Frontal cortex (tissue), 4 donors: ENCODE results near the gene SGCD. TPM values are rescaled to one million over a fixed set of nuclear protein-coding genes. Genes with fewer than 3 reads are reported as not detected.

Source experiments
- DNase-seq, 2 donors: peaks; one replicate each; pipeline ENCODE4 v3.0.0; 2012; ENCODE audit warnings: low spot score in 2 of 2
- FAIRE-seq: peaks from 2 replicates; lab custom pipeline; 2012; peaks lifted over from hg19 to GRCh38; lab: Jason Lieb, UNC
- total RNA-seq: library from RNA; depleted of rRNA; stranded (reverse); fragments of >200 nt; gene quantifications from one replicate; pipeline ENCODE4 v1.2.3, GENCODE V29; 2014
- donor health status: control.
- donor health status: control.
- donor health status: control.

The SGCD gene
- total RNA-seq, 1 donor from 2014 or later, result 3.3 TPM

DNA sequence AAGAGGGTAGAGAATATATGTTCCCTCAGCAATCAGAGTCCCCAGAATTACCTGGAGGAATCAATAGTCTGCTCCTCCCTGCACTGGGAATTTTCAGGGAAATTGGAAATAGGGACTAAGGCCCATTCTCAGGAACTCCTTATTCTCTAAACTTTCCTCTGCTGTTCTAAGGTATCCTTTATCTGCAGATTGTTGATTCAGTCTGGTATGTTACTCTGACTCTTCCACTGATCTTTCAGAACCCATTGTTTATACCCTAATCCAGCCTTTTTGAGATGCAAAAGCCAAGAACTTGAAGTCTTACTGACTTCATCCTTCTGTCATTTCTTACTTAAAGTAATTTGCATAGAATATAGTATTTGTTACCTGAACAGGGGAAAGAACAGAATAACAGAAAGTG, 379.7 kb downstream of the SGCD start:
- DNase-seq (no peak), FAIRE-seq (no peak)

GRCh38 chr5:156707750-156708149, 380.8 kb downstream of the SGCD start:
- DNase-seq, result no peak
- FAIRE-seq, result no peak

GRCh38 chr5:156715287-156715686, 388.3 kb downstream of the SGCD start:
- no peak for DNase-seq
- FAIRE-seq, result no peak

DNA sequence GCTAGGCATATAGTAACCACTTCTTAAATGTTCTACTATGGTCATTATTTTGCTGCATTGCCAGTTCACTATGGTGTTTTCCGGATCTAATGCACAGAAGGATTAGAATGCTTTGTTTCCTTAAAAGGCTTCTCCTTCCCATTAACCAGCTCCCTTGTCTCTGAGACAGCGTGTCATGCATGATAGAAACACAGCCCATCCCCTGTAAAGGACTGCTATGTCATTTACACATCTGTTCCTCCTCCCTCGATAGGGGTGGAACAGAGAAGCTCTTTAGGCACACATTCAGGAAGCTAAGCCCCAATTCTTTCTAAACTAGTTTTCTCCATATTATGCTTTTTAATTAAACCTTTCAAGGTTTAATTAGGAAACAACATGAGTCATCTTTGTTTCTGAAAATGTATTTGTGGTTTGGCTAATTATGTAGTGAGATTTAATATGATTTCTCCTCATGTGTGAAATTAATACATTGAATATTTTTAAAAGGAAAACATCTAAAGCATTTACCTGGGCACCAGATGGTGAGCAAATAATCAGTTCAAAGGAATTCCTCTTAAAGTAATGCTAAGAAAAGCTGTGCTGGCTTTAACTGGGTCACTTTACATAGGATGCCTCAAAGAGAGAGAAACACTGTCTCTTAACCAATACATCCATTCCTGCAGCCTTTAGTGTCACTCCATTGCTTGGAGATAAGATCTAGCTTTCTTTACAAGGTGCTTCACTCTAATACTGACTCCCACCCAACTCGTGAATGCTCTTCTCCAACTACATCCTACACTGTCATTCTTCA, 389.8 kb downstream of the SGCD start:
- FAIRE-seq (no peak), DNase-seq (no peak)

GRCh38 chr5:156718985-156719384, 392.0 kb downstream of the SGCD start:
- no peak for DNase-seq
- no peak for FAIRE-seq

GRCh38 chr5:156722358-156722757, 395.4 kb downstream of the SGCD start:
- FAIRE-seq, result no peak
- DNase-seq, result no peak

- no peak for DNase-seq
Observed at GRCh38 chr5:156735477-156735876, 408.5 kb downstream of the SGCD start.

GRCh38 chr5:156741516-156741915, 414.6 kb downstream of the SGCD start:
- FAIRE-seq, result no peak
- DNase-seq, result no peak

More at GRCh38 chr5:156735477-156735876, 408.5 kb downstream of the SGCD start:
- FAIRE-seq, result no peak

- DNase-seq (no peak), FAIRE-seq (no peak)
Observed at GRCh38 chr5:156753846-156754245, 426.9 kb downstream of the SGCD start.

DNA sequence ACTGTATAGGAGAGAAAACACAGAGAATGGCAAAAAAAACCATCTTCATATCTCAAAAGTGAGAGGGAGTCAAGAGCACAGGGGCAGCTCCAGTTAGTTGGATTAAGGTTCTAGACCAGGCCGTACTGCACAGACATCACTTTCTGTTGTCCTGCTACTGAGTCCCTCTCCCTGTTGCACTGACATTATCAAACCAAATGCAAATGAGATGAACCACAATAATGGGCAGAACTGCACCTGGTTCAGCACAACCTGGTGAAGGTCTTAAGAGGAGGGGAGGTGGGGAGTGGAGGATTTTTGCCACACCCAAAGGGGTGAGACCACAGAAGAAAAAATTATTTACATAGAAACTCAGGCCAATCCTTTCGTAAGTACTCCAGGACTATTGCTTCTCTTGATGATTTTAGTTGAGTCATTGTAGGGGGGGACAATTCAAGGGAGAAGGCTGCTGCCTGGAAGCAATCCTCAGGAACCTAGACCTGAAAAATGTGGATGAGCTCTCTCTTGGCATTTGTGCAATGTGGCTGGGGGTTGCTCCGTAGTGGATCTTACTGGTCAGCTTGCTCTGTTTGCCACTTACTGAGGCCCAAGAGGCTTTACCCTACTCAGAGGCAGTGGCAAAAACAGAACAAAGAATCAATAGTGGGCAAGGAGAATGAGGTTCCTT, 428.6 kb downstream of the SGCD start:
- DNase-seq, result no peak
- FAIRE-seq, result no peak

DNA sequence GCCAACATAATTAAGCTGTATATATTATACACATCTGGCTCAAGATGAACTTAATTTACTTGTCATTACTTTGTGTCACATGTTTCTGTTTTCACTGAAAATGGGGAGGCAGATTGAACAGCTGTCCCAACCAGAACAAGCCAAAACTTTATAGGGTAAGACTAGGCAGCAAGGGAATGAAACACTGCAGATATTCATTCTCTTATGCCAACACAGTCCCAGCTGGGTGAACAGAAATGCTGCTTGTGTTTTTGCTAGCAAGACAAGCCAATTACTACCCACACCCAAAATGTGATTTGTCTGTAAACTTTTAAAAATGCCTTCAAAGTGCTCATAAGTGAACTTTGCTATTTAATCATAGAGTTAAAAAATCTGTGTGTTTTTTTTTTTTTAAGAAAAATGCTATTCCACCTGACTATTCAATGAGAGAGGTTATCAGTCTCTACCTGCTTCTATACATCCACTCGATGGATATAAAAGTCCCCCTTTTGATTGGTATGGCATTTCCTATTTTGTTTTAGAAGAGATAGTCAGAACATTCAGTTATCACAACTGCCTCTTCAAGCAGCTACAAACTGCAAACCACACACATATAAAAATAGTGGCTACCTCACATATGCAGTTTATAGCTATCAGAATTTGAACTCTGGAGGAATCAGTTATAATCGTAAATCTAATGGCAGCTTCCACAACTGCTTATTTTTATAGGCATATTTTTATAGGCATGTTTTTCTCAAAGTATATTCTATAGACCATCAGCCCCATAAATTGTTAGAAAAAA, 431.2 kb downstream of the SGCD start:
- no peak for FAIRE-seq
- DNase-seq, result no peak

- no peak for FAIRE-seq
Observed at GRCh38 chr5:156759156-156759555, 432.2 kb downstream of the SGCD start.

DNA sequence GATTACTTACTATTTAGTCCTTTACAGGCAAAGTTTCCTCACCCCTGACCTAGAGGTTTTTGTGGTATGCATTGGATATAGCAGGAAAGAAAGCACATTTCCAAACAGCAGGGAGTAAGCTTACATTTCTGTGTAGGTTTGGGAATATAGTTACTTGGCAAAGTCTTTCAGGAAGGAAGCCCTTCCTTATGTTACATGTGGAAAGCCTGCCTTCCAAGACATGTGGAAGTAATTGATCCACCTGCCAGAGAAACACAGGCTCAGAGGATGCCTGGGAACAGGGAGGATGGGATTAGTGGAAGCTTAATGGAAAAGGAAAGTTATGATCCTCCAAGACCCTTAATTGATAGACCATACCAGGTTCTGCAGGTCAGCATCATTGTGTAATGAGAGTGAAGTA, 435.8 kb downstream of the SGCD start:
- FAIRE-seq (no peak), DNase-seq (no peak)

More at GRCh38 chr5:156759156-156759555, 432.2 kb downstream of the SGCD start:
- DNase-seq, result no peak

DNA sequence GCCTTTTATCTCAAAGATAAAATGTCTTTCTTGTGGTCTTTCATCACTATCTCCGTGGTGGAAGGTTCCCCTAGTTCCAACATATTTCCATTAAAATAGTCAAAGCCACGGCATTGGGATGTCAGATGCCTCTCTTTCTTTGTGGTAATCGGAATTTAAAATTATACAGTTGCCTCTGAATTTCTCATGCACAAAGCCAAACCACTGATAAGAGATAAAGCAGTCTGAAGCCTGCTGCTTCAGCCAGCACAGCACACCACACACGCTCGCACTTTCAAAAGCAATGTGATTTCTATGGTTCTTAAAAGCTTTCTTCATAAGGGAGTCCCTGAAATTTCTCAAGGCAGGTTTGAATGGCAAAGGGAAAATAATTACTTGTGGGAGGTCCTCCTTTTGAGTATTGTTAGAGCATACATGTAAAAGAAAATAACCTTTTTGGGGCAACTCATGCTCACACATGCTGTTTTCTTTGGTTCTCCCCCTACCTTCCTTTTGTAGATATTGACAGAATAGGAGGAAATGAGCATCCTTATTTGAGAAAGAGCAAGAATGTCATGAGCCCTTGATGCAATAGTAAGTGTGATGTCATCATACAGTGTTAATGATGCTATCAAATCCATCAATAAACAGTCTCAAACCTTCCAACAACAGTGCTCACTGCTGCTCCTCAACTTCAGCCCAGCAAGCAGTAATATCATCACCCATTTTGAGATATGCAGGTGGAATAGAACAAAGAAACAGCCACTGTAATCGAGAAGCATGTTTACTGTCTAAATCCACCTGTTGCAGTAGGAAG, 437.4 kb downstream of the SGCD start:
- FAIRE-seq (no peak), DNase-seq (no peak)

DNA sequence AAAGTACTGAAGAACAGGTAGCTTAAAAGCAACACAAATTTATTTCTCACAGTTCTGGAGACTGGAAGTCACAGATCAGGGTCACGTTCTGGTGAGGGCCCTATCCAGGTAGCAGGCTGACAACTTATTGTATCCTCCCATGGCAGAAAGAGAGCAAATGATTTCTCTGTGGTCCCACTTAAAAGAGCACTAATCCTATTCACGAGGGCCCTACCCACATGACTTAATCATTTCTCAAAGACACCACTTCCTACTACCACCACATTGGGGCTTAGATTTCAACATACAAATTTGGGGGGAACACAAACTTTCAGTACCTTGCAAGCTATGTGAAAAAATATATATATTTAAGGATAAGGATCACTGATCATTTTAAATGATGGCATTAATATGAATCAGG, 447.3 kb downstream of the SGCD start:
- DNase-seq (no peak), FAIRE-seq (no peak)

DNA sequence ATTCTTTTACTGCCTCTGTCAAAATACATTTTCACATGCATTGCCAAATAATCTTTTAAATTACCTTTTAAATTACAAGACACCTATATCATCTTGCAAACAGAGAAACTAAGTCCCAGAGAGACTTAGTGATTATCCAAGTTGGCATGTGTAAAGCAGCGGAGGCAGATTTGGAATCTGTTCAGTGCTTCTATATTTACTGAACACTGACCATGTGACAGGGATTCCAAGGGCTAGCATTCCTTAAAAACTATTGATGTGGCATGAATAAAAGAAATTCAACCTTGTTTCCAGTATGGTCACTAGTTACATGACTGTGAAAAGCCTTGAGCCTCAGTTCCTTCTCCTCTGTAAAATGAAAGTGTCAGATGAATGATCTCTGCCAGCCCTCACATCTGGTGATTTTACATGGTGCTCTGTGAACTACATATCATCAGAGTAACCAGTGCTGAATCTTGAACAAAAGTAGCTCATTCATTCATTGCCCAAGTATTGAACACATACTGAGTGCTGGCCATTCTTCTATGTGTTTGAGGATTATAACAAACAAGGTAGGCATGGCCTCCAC, 451.3 kb downstream of the SGCD start:
- DNase-seq (no peak), FAIRE-seq (no peak)

DNA sequence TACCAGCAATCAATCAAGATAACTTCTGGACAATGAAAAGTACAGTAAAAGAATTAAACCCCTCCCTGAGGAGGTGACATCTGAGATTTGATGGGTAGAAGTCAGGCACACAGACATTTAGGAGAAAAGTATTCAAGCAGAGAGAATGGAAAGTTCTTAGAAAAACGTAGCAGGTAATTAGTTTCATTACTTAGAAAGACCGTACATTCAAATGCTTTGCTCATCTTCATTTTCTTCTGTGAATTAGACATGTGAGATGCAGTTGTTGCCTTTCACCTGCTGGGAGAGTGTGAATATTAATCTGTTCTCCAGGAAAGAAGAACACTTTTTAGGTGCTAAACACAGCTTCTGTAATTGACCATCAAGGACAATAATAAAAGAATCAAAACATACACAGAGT, 451.8 kb downstream of the SGCD start:
- FAIRE-seq (no peak), DNase-seq (no peak)

GRCh38 chr5:156779436-156779835, 452.5 kb downstream of the SGCD start:
- FAIRE-seq, result no peak
- DNase-seq, result no peak

DNA sequence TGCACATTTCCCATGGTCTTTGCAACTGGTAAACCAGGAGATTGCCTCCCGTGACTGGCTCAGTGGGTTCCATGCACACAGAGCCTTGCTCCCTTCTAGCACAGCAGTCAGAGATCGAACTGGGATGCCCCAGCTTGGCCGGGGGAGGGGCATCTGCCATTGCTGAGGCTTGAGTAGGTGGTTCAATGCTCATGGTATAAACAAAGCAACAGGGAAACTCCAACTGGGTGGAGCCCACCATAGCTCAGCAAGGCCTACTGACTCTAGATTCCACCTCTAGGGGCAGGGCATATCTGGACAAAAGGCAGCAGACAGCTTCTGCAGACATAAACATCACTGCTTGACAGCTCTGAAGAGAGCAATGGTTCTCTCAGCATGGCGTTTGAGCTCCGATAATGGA, 456.1 kb downstream of the SGCD start:
- DNase-seq, result no peak
- no peak for FAIRE-seq

- FAIRE-seq (no peak), DNase-seq (no peak)
Observed at GRCh38 chr5:156794687-156795086, 467.7 kb downstream of the SGCD start.
